NCI-H748 (cell line): ENCODE results near the gene RHBDL1.

Experiments
- DNase-seq: peaks from one replicate; lab custom pipeline; 2025; ENCODE audit not compliant: unreplicated experiment; lab: John Stamatoyannopoulos, UW

Gene RHBDL1

DNA sequence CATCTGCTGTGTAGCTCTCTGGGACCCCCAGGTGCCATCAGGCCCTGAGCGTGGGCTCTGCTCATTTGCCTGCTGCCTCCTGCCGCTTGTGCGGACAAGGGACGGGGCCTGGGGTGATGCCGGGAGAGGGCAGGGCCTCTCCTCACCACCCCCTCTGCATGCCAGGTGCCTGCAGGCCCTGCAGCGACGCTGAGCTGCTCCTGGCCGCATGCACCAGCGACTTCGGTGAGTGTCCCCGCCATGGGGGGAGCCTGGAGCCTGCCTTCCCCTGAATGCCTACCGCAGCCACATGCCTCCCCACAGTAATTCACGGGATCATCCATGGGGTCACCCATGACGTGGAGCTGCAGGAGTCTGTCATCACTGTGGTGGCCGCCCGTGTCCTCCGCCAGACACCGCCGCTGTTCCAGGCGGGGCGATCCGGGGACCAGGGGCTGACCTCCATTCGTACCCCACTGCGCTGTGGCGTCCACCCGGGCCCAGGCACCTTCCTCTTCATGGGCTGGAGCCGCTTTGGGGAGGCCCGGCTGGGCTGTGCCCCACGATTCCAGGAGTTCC, 41.4 kb downstream of the RHBDL1 start:
- no peak for DNase-seq

DNA sequence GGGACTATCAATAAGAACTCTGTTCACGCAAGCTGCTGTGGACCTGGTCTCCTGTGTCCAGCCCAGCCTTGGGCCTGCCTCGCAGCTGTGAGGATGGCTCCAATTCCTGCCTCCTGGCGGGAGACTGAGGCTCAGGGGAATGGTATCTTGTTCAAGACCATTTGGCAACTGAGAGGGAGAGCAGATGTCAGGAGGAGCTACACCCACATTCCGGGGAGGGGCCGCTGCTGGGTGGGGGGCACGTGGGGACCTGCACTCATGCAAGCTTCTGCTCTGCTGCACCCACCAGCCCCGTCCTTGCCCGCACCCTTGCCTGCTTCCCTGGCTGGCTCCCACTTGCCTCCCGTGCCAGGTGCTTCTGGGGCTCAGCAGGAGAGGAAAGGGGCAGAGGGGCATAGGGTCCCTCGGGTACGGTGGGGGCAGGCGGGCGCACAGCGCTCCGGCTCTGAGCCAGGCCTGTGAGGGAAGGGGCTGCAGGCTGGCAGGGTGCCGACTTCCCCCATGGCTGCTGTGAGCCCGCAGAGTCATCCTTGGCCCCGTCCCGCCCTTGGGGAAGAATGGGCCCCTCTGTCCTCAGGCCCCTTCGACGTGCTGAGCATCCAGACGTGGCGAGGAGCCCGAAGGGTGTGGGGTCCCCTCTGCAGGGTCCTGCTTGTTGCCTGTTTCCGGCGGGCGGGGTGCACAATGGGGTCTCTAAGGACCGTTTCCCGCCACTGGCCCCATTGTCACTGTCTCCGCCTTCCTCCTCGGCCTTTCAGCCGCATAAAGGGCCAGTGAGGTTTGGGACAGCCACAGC, 42.2 kb downstream of the RHBDL1 start:
- DNase-seq = no peak

DNA sequence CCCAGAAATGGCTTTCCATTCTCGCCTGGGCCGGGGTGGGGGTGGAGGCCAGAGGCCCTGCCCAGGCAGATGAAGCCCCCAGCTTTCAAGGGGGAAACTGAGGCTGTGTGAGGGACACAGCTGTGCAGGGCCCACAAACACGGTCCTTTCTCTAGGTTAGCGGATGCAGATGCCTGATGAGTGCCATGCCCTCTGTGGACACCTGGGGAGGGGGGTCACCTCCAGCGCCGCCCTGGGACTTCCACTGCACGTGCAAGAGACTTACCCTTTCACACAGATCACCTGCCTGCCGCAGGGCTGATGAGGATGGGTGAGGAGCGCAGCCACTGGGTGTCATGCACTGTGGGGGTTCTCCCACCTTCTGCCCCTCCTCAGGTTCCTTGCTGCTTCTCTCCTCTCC, 42.9 kb downstream of the RHBDL1 start:
- DNase-seq = no peak

DNA sequence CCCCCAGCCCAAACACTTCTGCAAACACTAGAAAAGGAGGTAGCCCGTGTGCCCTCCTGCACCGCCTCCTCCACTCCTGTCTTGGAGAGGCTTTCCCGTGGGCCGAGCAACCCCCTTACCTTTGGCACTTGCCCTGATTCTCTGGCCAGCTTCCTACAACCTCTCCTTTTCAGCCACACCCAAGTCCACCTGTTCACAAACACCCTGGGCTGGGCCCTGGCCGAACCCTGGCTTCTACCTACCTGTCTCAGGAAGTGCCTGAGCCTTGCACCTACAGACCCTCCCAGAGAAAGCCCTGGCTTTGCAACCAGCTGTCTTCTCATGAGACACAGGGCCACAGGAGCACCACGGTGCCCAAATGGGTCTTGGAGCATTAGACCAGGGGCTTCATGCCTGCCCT, 43.5 kb downstream of the RHBDL1 start:
- DNase-seq = no peak

DNA sequence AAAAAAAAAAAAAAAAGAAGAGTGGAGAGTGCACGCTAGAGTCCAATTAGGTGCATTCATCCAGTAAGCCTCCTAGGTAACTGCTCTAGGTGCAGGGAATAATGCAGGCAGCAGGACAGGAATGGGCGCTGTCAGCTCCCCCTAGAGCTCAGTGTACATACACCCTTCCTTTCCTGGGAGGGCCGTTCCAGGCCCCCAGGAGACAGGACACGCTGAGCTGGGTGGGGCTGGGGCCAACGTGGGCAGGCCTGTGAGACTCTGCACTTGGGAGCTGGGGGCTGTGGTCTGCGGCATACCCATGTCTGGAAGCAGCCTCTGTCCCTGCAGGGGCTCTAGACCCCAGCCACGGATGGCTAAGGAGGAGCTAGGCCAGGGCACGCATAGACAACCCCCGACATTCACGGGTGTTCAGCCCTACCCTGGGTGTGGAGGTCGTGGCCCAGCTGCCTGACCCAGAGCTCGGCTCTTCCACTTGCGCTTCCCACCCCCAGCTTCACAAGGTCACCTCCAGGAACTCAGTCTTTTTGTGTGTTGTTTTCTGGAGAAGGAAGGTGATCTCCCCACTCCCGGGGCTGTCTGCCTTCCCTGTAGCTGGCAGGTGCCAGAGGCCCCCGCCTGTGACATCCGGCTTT, 44.5 kb downstream of the RHBDL1 start:
- DNase-seq = peak; percentile 29

GRCh38 chr16:720447-720989, 45.0 kb downstream of the RHBDL1 start:
- DNase-seq = peak; percentile 74

DNA sequence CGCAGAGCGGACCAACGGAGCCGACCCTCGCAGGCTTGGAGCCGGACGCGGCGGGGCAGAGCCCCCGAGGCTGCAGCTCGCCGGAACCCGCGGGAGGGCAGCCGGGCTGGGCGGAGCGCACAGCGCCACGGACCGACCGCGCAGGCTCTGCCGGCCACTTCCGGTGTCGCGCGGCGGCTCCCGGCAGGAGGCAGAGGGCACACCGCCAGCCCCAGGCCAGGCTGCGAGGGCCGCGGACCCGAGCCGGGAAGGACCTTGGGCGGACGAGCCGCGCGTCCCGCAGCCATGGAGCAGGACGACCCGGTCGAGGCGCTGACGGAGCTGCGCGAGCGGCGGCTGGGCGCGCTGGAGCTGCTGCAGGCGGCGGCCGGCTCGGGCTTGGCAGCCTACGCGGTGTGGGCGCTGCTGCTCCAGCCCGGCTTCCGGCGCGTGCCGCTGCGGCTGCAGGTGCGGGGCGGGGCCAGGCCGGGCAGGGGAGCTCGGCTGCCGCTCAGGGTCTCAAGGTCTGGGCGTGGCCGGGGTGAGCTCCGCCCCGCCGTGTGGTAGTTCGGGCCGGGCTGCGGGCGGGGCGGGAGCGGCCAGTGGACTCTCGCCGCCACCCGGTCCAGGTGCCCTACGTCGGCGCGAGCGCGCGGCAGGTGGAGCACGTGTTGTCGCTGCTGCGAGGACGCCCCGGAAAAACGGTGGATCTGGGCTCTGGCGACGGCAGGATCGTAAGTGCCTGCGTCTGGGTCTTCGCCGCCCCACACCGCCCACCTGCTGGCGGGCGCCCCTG, 45.7 kb downstream of the RHBDL1 start, which contains the start of gene ANTKMT:
TSS of gene ANTKMT (plus strand) at position 157 of the 775 bp plus-strand sequence. CDS start at position 286, 129 bp downstream.
- peak; percentile 91 for DNase-seq

- DNase-seq = peak; percentile 23
Observed at GRCh38 chr16:721765-722540, 46.5 kb downstream of the RHBDL1 start.

DNA sequence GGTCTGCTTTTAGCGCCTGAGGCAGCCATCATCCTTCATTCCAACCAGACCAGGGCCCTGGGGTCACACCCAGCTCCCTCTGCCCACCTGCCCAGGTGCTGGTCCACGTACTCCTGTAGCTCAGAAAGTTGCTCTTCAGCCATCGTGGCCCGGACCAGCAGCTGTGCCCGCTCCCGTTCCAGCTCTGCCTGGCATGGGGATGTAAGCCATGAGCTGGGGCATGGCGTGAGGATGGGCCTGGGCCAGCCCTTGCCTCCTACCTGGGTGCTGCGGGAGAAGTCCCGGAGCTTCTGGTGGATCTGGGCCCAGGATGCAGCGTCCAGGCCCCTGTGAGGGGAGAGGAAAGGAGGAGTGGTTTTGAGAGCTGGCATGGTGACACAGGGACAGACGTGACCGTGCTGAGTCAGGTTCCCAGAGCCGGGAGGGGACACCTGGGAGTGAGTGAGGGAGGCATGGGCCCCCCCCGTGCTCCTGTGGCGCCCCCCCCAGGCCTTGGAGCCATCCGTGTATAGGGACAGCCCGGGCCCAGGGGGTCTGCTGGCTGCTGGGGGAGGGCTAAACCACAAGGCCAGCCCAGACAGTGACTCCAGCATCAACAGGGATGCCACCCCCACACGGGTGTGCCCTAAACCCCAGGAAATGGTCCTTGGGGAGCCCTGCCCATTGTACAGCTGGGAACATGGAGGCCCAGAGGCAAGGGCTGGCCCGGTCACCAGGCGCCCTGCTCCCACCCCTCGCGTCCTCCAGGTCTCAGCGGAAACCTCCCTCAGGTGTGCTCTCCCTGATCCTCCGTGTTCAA, 47.6 kb downstream of the RHBDL1 start:
- DNase-seq = no peak

- DNase-seq = no peak
Observed at GRCh38 chr16:723695-724094, 48.2 kb downstream of the RHBDL1 start.

GRCh38 chr16:724188-725040, 48.9 kb downstream of the RHBDL1 start:
- DNase-seq = no peak

- no peak for DNase-seq
Observed at GRCh38 chr16:725041-725376, 49.5 kb downstream of the RHBDL1 start.

- DNase-seq = no peak
Observed at GRCh38 chr16:725463-726187, 50.2 kb downstream of the RHBDL1 start.

- no peak for DNase-seq
Observed at GRCh38 chr16:726188-726437, 50.6 kb downstream of the RHBDL1 start.

DNA sequence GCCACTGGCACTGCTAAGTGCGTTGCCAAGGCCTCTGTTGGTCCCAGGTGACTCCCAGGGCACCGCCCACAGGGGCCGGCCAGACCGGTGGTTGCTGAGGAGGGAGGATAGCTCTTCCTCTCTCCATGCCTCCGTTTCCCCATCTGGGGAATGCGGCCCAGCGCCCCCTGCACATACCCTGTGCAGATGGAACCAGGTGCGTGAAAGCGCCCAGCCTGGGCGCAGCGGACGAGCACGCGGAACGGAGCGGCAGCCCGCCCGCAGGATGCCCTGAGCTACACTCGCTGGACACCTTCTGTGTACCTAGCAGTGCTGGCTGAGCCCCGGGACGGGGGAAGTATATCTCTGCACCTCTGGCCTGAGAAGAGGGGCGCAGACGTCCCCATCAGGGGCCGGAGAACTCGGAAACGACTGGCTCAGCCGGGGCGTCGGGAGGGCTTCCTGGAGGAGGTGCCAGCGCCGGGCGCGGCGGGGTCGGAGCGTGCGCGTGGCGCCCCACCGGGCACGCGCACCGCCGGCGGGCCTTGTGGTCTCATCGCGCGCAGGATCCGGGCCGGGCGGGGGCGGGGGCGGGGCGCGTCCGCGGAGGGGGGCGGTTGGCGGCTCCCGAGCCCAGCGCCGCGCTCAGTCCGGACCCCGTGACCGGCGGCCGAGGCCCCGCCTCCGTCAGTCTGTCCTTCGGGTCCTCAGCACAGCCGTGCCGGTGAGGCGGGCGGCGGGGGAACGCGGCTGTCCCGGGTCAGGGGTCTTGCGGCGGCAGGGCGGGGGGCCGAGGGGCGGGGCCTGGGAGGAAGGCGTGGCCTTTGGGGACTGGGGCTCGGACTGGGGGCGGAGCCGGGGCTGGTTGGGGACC, 51.2 kb downstream of the RHBDL1 start, which contains the start of the genes CCDC78 and HAGHL:
TSS of gene CCDC78 (minus strand) at position 6 of the 853 bp plus-strand sequence. CDS start 76 bp downstream, outside the sequence.
TSS of gene HAGHL (plus strand) at position 669 of the 853 bp plus-strand sequence. CDS start 404 bp downstream, outside the sequence.
- DNase-seq = peak; percentile 72

- no peak for DNase-seq
Observed at GRCh38 chr16:727291-727977, 52.0 kb downstream of the RHBDL1 start.
